CD4-positive, alpha-beta T cell treated with Interleukin-6 for 4 hours (primary cell): Measurements from ENCODE around the gene NETO2.

Source experiments
- DNase-seq: peaks from one replicate; pipeline ENCODE4 v3.0.0-alpha.2; 2020; ENCODE audit warnings: mixed read lengths

Gene NETO2

DNA sequence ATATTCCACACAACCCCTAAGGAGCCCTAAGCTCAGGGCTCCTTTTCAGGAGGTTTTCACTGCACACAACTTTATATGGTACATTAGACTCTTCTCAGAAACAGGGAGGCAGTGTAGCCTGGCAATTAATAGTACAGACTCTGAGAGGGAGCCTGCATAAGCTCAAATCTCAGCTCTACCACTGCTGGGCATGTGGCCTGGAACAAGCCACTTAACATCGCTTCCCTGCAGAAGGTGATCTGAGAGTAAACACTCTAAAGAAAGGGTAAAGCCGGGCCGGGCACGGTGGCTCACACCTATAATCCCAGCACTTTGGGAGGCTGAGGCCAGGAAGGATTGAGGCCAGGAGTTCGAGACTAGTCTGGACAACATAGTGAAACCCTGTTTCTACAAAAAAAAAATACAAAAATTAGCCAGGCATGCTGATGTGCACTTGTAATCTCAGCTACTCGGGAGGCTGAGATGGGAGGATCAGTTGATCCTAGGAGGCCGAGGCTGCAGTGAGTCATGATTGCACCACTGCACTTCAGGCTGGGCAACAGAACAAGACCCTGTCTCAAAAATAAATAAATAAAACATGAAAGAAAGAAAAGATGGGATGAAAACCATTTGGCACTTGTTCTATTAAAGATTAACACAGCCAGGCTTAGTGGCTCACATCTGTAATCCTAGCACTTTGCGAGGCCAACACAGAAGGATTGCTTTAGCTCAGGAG, 99.6 kb downstream of the NETO2 start:
- DNase-seq, result no peak

DNA sequence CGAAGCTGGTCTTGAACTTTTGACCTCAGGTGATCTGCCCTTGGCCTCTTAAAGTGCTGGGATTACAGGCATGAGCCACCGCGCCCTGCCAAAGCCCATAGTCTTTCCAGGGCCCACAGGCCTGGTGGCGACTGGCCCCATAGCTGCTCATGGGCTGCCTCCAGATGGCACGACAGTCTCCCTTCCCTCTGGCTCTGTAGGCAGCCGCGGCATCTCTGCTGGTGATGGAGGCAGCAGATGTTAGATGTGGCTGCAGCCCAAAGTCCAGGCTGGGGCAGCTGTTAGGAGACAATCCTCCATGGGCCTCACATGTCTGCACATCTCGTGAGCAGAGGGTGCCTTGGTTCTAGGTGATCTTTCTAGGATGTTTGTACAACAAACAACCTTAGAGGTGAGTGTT, 100.5 kb downstream of the NETO2 start:
- DNase-seq, result no peak

DNA sequence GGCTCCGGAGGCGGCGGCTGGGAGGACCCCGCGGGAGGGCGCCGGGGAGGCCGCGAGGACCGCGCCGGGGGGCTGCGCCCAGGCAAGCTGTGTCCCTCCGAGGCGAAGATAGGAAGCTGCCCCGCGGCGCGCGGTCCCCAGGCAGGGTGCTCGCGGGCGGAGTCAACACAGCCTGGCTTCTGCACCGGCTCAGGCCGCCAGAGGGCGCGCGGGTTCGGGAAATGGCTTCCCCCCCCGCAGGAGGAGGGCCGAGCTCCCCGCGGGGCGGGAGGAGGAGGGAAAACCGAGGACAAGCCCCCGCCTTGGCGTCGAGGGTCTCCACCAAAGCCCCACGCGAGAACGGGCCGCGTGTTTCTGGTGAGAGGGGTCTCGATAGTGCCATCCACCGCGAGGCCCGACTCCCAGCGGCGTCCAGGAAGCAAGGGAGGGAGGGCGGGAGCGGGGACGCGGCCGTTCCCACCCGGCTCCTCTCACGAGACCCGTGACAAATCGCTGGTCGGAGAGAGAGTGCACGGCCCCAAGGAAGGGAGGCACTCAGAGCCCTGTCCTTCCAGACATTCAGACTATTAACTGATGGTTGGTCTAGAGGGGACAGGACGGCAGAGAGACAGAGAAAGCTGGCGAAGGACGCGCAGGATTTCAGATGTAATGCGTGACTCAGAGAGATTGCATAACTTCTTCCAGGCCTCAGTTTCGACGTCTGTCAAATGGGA, 105.8 kb downstream of the NETO2 start:
- DNase-seq, result peak; percentile 93

DNA sequence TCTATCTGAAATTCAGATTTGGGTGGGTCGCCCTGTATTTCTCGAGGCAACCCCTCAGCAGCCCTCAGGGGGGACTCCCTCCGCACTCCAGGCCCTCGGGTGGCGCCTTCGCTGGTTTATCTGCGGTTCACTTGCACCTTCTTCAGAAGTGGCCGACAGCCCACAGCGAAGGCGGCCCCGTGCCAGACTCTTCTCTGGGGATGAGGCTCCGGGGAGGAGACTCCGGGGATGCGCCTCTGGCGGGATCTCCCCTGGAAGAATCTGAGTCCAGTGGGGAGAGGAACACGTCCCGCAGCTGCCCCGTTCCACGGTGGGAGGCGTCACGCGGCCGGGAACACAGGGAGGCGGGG, 106.4 kb downstream of the NETO2 start:
- peak; percentile 31 for DNase-seq

DNA sequence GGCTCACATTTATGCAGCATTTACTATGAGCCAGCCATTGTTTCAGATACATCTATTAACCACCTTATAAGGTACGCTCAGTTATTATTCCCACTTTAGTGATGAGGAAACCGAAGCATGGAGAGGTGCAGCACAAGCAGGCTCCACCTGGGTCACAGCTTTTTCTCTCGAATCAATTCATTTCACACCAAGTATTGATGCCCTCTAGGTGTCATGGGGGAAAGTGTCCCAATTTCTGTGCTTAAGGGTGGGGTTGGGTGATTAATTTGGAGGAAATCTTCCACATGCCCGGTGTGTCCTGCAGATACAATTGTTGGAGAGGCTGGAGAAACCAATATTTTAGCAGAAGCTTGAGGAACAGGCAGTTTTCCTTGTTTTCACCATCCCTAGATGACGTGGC, 107.5 kb downstream of the NETO2 start:
- no peak for DNase-seq

DNA sequence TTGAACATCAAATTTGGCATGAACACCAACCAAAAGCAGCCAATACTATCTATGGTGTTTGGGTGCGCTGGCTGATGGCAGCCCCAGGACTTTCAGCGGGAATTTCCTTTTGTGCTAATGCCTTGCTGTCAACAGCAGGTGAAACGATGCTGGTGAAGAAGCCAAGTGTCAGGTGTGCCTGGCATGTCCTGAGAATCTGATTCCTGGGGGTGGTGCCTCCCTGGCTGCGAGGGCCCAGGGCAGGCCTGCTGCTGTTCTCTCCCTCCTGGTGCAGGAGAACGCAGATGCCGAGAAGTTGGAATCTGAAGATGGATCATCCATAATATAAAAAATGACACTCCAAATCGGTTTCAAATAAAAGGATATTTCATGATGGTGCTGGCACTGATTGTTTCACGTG, 108.3 kb downstream of the NETO2 start:
- no peak for DNase-seq

DNA sequence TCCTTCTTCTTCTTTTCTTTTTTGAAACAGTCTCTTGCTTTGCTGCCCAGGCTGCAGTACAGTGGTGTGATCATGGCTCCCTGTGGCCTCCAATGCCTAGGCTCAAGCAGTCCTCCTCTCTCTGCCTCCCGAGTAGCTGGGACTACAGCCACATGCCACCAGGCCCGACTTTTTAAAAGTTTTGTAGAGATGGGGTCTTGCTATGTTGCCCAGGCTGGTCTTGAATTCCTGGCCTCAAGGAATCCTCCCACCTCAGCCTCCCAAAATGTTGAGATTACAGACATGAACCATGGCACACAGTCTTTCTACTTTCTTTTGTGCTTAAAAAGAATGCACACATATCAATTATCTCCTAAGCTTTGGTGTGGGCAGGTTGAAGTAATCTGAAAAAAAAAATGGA, 109.3 kb downstream of the NETO2 start:
- no peak for DNase-seq

DNA sequence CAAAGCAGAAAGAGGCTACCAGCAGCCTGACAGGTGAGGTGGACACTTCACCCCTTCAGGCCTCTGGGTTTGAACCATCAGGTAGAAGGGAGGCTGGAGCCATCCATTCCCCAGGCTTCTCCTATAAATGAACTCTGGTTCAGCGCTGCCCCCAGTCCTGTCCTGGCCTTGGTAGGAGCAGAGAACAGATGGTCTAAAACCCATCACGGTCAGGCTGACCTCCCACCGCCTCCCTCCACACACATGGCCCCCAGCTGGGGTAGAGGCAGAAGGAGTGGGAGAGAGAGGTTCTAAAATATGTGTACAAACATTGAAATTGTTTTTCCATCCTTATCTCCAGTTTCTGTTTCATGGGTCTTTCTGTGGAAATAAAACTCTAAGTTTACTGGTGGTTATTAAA, 110.6 kb downstream of the NETO2 start:
- no peak for DNase-seq

DNA sequence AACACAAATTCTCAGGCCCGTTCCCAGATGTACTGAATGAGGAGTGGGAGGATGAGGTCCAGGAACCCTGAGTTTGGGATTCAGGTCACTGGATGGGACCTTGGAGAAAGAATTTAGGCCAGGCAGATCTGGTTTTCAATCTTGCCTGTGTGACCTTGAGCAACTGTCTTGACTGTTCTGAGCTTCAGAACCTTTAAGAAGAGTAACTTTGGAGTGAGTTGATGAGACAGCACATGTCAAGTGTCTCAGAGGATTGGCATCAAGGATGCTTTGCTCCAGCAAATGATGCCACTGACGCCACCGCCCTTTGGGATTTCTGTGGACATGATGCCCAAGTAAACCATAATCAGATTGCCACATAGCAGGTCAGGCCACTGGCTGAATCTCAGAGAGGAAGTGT, 114.0 kb downstream of the NETO2 start:
- DNase-seq, result no peak

DNA sequence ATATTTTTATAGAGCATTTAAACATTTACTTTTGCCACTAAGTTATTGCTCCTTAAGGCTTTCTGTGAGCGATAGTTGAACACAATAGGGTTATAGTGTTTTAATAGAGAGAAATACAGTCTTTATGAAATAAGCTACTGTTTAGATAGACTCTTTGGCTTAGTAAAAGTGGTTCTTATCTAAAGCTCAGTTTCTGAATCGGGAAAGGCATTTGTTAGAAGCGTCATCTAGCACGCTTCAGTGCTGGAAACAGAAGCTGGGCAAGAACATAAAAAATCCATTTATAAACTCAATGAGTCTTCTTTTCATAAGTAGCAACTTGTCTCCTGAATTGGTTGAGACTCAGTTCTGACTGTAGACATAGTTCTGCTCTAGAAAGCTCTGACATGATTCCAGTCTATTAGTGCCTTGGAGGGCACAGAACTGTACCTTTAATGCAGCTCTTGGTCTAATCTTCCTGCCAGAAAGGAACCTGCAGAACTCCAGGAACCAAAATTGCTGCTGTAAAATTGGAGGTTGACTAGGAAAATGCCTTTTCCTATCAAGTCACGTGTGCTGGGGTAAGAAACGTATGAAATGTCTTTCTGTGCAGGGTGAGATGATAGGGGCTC, 114.9 kb downstream of the NETO2 start:
- DNase-seq, result no peak
